ENCODE measurements around the gene CCDC85C. TPM values are rescaled to one million over a fixed set of nuclear protein-coding genes. Genes with fewer than 3 reads are reported as not detected.

The CCDC85C gene
- total RNA-seq, 6 experiments from 2014 or later = 31.3 to 41.4 (median 34.3) TPM

DNA sequence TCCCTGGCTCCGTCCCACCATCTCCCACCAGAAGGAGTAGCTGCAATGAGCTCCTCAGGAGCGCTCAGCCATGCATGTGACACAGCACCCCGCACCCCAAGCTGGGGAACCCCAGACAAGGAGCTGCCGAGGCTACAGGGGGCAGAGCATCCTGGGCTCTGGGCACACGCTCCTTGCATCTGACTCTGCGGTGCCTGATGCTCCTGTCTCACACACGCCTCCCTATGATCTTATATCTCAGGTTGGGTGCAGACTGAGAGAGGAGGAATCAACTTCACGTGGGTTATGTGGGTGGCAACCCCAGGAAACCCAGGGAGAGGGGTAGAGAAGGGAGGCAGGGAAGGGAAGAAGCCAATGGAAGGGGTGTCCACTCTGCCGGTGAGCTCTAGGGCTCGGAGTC is 62.8 kb downstream of the CCDC85C start:
- Mint-ChIP-seq H3K4me1 (ENCODE audit: low read depth) (peaks cover 53% of the 10 kb centered on the region), H3K27ac (no peak overlapping the region; the same call in 1 of the 2 replicates)

DNA sequence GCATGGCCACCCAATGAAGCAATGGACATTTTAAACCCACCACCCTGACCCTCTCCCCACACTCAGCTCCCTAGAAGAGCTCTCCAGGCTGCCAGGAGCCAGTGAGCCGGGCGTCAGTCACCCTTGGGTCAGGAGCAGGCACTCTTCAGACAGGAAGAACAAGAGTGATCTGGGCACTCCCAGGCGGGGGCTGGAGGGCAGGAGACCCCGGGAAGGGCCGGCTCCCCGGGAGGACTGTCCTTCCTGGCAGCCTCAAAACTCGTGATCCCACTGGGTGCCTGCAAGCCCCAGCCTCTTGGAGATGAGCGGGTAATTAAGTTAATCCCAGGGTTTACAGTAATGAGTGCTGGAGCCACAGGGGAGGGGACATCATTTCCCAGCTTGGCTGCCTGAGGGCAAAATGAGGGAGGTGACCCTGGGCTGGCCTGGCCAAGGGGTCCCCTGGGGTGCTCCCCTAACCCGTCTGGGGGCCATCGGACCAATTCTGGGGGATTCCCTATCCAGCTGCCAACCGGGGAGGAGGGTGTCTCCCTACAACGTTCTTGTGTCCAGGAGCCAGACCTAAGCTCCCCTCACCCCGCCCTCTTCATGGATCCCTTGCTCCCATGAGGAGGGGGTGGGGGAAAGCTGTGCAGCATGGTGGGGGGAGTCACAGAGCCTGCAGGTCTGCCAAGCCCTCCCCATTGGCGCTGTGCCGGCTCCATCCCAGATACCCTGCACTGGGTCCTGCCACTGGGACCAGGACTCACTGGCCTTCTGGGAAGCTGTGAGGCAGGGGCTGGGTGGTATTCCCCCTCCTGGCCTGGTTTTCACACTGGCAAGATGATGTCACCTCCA is 63.6 kb downstream of the CCDC85C start:
- no peak overlapping the region; the same call in 1 of the 2 replicates for H3K27ac Mint-ChIP-seq

More for the DNA sequence above, 62.8 kb downstream of the CCDC85C start:
- H3K9me3 Mint-ChIP-seq = no peaks in the 10 kb centered on the region
- peaks cover 6% of the 10 kb centered on the region for H3K27me3 Mint-ChIP-seq (ENCODE audit: insufficient read depth)
- DNase-seq = no peak
- H3K4me3 Mint-ChIP-seq = no peak overlapping the region
- H3K36me3 Mint-ChIP-seq (ENCODE audit: low read depth) = no peaks in the 10 kb centered on the region
- TF ChIP-seq, protein P1, sequence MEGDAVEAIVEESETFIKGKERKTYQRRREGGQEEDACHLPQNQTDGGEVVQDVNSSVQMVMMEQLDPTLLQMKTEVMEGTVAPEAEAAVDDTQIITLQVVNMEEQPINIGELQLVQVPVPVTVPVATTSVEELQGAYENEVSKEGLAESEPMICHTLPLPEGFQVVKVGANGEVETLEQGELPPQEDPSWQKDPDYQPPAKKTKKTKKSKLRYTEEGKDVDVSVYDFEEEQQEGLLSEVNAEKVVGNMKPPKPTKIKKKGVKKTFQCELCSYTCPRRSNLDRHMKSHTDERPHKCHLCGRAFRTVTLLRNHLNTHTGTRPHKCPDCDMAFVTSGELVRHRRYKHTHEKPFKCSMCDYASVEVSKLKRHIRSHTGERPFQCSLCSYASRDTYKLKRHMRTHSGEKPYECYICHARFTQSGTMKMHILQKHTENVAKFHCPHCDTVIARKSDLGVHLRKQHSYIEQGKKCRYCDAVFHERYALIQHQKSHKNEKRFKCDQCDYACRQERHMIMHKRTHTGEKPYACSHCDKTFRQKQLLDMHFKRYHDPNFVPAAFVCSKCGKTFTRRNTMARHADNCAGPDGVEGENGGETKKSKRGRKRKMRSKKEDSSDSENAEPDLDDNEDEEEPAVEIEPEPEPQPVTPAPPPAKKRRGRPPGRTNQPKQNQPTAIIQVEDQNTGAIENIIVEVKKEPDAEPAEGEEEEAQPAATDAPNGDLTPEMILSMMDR (IDR thresholded peaks at IDR 0.05) = no peak

DNA sequence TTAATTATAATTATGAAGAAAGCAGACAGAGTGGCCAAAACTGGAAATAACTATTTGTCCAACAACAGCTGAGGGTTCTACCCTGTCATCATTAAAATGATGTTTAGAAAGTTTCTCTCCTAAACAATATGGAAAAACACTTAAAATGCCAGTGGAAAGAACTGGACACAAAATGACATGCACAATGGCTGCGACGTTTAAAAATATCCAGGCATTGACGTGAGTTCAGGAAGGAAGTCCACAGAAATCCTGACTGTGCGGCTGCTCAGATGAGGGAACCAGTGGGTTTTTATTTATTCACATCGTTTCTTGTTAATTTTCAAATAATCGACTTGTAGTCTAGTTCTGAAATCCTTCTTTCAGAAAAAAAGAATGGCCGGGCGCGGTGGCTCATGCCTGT is 64.5 kb downstream of the CCDC85C start:
- H3K4me1 Mint-ChIP-seq (ENCODE audit: low read depth) = peaks cover 42% of the 10 kb centered on the region
- TF ChIP-seq, protein P1 (IDR thresholded peaks at IDR 0.05) = no peak
- H3K9me3 Mint-ChIP-seq = no peaks in the 10 kb centered on the region
- H3K4me3 Mint-ChIP-seq = no peak overlapping the region
- H3K27ac Mint-ChIP-seq = no peak overlapping the region
- H3K36me3 Mint-ChIP-seq (ENCODE audit: low read depth) = no peaks in the 10 kb centered on the region
- no peak for DNase-seq
- H3K27me3 Mint-ChIP-seq (ENCODE audit: insufficient read depth) = peaks cover 6% of the 10 kb centered on the region

More for the DNA sequence above, 63.6 kb downstream of the CCDC85C start:
- Mint-ChIP-seq H3K27me3 (ENCODE audit: insufficient read depth) (peaks cover 6% of the 10 kb centered on the region), H3K36me3 (ENCODE audit: low read depth) (no peaks in the 10 kb centered on the region), H3K4me3 (no peak overlapping the region), H3K9me3 (no peaks in the 10 kb centered on the region), H3K4me1 (ENCODE audit: low read depth) (peaks cover 45% of the 10 kb centered on the region)
- no peak for DNase-seq
- TF ChIP-seq, protein P1 (IDR thresholded peaks at IDR 0.05) = no peak

DNA sequence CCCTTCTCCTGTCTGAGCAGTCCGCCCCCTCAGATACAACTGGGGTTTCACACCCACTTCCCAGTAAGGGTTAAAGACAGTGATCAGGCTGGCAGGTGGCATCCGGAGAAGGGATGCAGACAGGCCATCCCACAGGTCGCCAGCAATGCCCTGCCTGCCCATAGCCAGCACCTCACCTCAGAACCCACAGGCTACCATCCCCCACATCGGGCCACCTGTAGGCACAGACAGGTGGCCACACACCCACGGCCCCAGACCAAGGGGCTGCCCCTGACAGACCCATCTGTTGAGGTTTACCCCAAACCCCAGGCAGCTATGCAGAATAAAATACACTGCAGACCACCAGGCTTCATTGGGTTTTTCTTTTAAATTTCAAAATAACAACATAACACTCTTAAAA is 65.3 kb downstream of the CCDC85C start:
- H3K27ac Mint-ChIP-seq = peak overlapping the region; percentile 92
- H3K4me1 Mint-ChIP-seq (ENCODE audit: low read depth) = peaks cover 42% of the 10 kb centered on the region
- TF ChIP-seq, protein P1 (IDR thresholded peaks at IDR 0.05) = no peak; the same call in 1 of the 2 replicates
- H3K36me3 Mint-ChIP-seq (ENCODE audit: low read depth) = no peaks in the 10 kb centered on the region
- H3K4me3 Mint-ChIP-seq = no peak overlapping the region
- H3K27me3 Mint-ChIP-seq (ENCODE audit: insufficient read depth) = peaks cover 4% of the 10 kb centered on the region
- no peaks in the 10 kb centered on the region for H3K9me3 Mint-ChIP-seq
- no peak for DNase-seq

DNA sequence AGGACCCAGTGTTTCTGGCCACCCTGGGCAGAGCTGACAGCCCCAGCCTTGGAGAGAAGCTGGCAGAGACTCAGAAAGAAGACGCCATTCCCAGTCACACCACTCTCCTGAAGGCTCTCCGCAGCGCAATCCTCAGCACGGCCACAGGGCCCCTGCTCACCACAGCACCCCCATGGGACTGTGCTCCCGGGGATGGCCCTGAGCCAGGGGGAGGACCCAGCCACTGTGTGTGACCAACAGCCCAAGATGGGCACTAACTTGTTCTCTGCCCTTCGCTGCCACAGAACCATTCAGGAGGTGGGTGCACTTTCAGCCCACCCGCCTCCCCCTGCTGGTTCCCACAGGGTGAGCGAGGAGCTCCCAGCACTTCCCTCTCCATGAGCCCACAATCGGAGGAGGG is 65.7 kb downstream of the CCDC85C start:
- no peak for DNase-seq

More for the DNA sequence above, 65.7 kb downstream of the CCDC85C start:
- no peaks in the 10 kb centered on the region for H3K36me3 Mint-ChIP-seq (ENCODE audit: low read depth)
- no peaks in the 10 kb centered on the region; the same call in 1 of the 2 replicates for H3K27me3 Mint-ChIP-seq (ENCODE audit: insufficient read depth)
- TF ChIP-seq, protein P1 (IDR thresholded peaks at IDR 0.05) = peak; percentile 44
- peaks cover 42% of the 10 kb centered on the region for H3K4me1 Mint-ChIP-seq (ENCODE audit: low read depth)
- peak overlapping the region; percentile 92; the same call in 1 of the 2 replicates for H3K27ac Mint-ChIP-seq
- H3K4me3 Mint-ChIP-seq = no peak overlapping the region
- H3K9me3 Mint-ChIP-seq = no peaks in the 10 kb centered on the region
